ENCODE results near the gene PAK4. TPM values are rescaled to one million over a fixed set of nuclear protein-coding genes. Genes with fewer than 3 reads are reported as not detected.

Gene PAK4
- total and polyA plus RNA-seq, 7 donors = 7.2 to 22.0 (median 12.5) TPM

- no peak for ATAC-seq
- no peak overlapping the region for H3K4me3 ChIP-seq
- no peak for TF ChIP-seq CTCF (IDR thresholded peaks at IDR 0.05)
- no peaks in the 10 kb centered on the region for H3K4me1 ChIP-seq
- no peaks in the 10 kb centered on the region for H3K9me3 ChIP-seq
- no peak for DNase-seq
- no peaks in the 10 kb centered on the region for H3K27me3 ChIP-seq (ENCODE audit: insufficient read depth in 3 of 3, low read length in 2 of 3)
- 94 to 97% (median 94%) methylated on average over 6 of the region's 6 CpGs for WGBS, 3 donors
- no peaks in the 10 kb centered on the region for H3K36me3 ChIP-seq (ENCODE audit: insufficient read depth in 1 of 2, low read depth in 1 of 2)
- intact Hi-C loops (cut with DNase I) = no loop called here
- H3K27ac ChIP-seq = no peak overlapping the region
Measured at GRCh38 chr19:39164289-39164688, 38.7 kb downstream of the PAK4 start.

- Histone ChIP-seq H3K9me3 (no peaks in the 10 kb centered on the region), H3K36me3 (ENCODE audit: insufficient read depth in 1 of 2, low read depth in 1 of 2) (peaks cover 0 to 9% of the 10 kb centered on the region in 2 donors), H3K4me3 (no peak overlapping the region), H3K27ac (no peak overlapping the region), H3K4me1 (no peaks in the 10 kb centered on the region), H3K27me3 (ENCODE audit: insufficient read depth in 3 of 3, low read length in 2 of 3) (no peaks in the 10 kb centered on the region)
- ATAC-seq (no peak), DNase-seq (no peak)
- TF ChIP-seq CTCF (IDR thresholded peaks at IDR 0.05) = no peak
- intact Hi-C loops (cut with DNase I) = no loop called here
- WGBS, 3 donors = 92 to 99% (median 94%) methylated on average over 7 of the region's 7 CpGs
Measured at GRCh38 chr19:39165857-39166256, 40.3 kb downstream of the PAK4 start.

GRCh38 chr19:39166571-39167391, 41.2 kb downstream of the PAK4 start:
- H3K9me3 ChIP-seq = no peaks in the 10 kb centered on the region
- H3K36me3 ChIP-seq (ENCODE audit: insufficient read depth in 1 of 2, low read depth in 1 of 2) = peaks cover 0 to 11% of the 10 kb centered on the region in 2 donors
- H3K27ac ChIP-seq = no peak overlapping the region
- 47 to 51% (median 50%) methylated on average over 23 to 24 of the region's 24 CpGs for WGBS, 3 donors
- H3K4me1 ChIP-seq = no peaks in the 10 kb centered on the region
- no peak for TF ChIP-seq CTCF (IDR thresholded peaks at IDR 0.05)
- DNase-seq (peak in 1 of 2 donors; percentile 65), ATAC-seq (peak in 1 of 4 donors; percentile 22)
- no peaks in the 10 kb centered on the region for H3K27me3 ChIP-seq (ENCODE audit: insufficient read depth in 3 of 3, low read length in 2 of 3)
- intact Hi-C loops (cut with DNase I) = no loop called here
- no peak overlapping the region for H3K4me3 ChIP-seq

GRCh38 chr19:39167461-39168257, 42.1 kb downstream of the PAK4 start:
- Histone ChIP-seq H3K4me1 (no peaks in the 10 kb centered on the region), H3K27ac (no peak overlapping the region), H3K36me3 (ENCODE audit: insufficient read depth in 1 of 2, low read depth in 1 of 2) (peaks cover 0 to 11% of the 10 kb centered on the region in 2 donors), H3K4me3 (no peak overlapping the region), H3K9me3 (no peaks in the 10 kb centered on the region), H3K27me3 (ENCODE audit: insufficient read depth in 3 of 3, low read length in 2 of 3) (no peaks in the 10 kb centered on the region)
- DNase-seq = no peak
- no peak for ATAC-seq
- TF ChIP-seq CTCF (IDR thresholded peaks at IDR 0.05) = no peak
- intact Hi-C loops (cut with DNase I) = no loop called here
- 75 to 86% (median 78%) methylated on average over 20 to 25 of the region's 25 CpGs for WGBS, 3 donors
